IPS DF 4.7 (cell line): Measurements from ENCODE around the gene ASB7.

Source experiments
- DNase-seq: peaks from one replicate; pipeline ENCODE4 v3.0.0-alpha.2; 2013; ENCODE audit warnings: low spot score; ENCODE audit errors: extremely low read depth

ASB7 gene

GRCh38 chr15:100683434-100683833 lies 81.0 kb downstream of the ASB7 start:
- no peak for DNase-seq

DNA sequence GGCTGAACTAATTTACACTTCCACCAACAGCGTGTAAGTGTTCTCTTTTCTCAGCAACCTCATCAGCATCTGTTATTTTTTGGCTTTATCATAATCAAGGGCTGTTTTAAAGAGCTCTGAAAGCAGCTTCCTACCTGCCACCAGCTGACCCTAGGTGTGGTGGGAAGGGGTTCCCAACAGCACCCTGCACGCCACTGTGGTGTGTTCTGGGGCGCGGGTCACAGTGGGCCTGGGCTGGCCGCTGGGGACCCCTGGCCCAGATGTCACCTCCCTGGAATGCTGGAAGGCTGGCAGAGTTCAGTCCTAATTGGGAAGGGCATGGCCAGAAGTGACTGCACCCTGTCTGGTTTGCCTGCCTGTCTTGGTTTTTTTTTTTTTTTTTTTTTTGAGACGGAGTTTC lies 82.2 kb downstream of the ASB7 start:
- no peak for DNase-seq

DNA sequence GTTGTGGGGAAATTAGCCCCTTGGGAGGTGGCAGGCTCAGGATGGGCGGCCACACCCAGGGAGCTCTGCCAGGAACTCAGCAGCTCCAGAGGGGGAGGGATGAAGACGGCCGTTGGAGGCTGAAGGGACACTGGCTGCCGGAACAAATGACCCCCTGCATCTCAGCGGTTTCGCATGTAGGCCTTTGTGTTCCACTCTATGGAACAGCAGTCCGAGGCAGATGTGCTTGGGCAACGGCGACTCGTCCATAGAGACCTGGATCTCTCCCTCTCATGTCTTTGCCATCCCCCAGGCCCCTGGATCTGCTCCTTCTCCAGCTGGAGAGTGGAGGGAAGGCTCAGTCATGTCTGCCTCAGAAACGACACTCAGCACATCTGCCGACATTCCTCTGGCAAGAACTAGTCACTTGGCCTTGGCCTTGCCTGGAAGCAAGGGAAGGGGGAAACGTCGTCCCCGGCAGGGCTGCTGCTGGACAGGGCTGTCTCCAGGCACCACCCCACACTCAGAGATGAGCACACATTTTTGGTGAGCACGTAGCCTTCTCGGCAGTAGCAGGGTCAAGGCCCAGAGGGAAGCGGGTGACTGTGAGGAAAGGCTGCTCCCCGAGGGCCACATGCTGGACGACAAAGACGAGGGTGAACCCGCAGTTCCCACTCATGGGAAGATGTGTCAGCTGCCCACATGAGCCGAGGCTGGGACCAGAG lies 83.8 kb downstream of the ASB7 start:
- no peak for DNase-seq

- no peak for DNase-seq
Observed at GRCh38 chr15:100686725-100687473, 84.5 kb downstream of the ASB7 start.

GRCh38 chr15:100687582-100688141 lies 85.3 kb downstream of the ASB7 start:
- no peak for DNase-seq

DNA sequence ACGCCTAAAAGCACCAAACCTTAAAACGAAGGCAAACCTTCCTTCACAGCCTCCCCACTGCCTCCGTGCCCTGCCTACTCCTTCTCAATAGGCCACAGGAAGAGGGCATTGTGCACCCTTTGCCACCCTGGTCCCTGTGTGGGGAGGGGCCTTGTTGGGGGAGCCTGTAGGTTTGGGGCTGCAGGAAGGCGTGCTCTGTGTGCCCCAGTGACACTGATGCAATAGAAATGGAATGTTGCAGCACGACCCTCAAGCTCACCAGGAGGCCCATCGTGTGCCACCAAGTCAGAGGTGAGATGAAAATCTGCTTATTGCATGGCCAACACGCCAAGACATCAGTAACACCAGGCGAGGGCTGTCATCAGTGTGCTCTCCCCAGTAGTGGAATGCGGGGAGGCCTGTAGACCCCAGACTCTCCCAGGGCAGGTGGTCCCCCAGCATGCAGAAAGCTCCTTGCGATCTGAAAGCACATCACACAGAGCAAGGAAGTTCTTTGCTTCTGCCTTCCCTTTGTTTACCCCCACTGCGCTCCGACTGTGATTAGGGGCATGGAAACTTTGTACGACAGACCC lies 86.2 kb downstream of the ASB7 start:
- DNase-seq = no peak

- DNase-seq = no peak
Observed at GRCh38 chr15:100689131-100689899, 86.9 kb downstream of the ASB7 start.

DNA sequence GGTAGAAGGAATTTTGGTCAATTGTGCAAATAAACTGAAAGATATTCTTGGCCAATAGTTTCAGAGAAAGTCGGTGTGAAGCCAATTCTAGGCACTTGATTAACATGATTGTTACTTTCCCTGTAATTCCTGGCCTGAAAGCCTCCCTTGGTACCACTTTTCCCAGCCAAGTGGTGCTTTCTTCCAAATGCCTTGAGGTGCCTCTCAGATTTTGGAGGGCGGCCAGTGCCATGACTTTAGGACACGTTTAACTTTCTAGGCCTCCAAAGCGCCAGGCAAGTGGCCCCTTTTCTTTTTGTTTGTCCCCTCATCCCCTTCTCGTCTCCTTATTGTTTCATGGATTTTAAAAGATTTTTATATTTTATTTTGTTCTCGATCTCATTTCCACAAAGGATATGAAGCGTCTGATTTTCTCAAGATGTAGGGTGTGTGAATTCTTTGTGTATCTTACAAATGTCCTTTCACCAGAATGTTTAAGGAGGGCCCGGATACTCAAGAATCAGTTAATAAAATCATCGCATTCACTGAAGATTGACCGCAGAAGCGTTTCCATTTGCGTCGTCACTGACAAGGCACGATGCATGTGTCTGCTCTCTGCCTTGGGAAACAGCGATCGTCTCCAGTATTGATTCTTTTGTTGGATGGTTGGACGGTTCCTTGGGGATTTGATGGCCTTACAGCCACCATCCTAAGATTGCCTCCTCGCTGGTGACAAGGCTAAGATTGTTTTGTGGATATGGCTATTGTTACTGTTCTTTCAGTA lies 87.8 kb downstream of the ASB7 start:
- no peak for DNase-seq

DNA sequence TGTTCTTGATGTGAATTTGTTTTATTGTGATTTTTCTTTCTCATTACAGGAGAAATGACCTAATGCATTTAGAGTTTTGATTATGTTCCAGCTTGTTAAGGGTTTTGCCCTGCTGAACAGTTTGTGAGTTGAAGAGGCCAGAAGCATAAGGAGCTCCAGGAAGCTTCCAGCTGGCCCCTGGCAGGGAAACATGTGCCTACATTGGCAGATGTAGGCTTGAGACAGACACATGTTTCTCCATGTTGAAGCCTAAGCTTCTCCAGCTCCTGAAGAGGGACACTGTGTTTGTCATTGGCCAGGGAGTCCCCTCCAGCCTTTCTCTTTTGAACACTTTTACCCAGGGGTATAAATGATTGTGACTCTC lies 88.4 kb downstream of the ASB7 start:
- DNase-seq = no peak

DNA sequence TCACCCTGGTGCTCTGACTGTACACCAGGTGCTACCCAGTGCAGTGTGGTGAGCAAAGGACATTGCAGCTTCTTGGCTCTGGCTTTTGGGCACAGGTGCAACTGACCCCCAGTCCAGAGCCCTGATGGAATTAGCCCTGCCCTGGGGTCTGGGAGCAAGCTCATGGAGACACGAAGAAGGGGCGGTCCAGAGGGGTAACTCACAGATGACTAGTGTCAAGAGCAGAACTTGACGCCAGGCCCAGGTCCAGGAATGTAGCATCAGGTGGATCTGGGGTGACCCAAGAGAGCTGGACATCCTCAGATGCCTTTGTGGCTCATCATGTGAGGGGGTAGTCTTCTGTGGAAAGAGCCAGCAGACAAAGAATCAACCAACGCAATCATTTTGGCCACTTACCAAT lies 88.9 kb downstream of the ASB7 start:
- no peak for DNase-seq

DNA sequence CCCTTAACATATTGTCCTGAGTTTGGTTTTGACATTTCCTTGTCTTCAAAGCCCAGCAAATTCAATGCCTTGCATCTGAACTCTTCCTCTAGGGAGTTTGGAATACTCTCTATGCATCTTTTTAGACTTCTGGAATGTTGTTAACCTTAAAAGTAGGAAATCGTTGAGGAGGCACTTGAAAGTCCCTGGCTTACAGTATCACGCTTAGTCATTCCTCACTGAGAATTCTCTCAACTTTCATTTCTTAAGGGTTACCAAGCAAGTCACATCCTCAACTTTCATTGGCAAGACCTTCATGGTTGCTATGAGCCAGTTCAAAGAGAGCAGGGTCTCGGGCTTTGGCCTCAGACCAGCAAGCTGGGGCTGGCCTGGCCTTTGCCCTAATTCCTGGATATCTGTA lies 89.9 kb downstream of the ASB7 start:
- no peak for DNase-seq

GRCh38 chr15:100692671-100693070 lies 90.3 kb downstream of the ASB7 start:
- no peak for DNase-seq

GRCh38 chr15:100693451-100693850 lies 91.1 kb downstream of the ASB7 start:
- no peak for DNase-seq

GRCh38 chr15:100694381-100695021 lies 92.1 kb downstream of the ASB7 start:
- DNase-seq = no peak

- DNase-seq = no peak
Observed at GRCh38 chr15:100695048-100695447, 92.7 kb downstream of the ASB7 start.

- DNase-seq = no peak
Observed at GRCh38 chr15:100696452-100696851, 94.1 kb downstream of the ASB7 start.
